GM18502 (cell line): ENCODE data around the gene ZBTB7C.

Experiments
- ATAC-seq: cut with Tn5 transposase; IDR thresholded peaks from one replicate; pipeline ENCODE4 v1.9.1; 2021; ENCODE audit warnings: mild to moderate bottlenecking; ENCODE audit not compliant: unreplicated experiment, poor library complexity

The ZBTB7C gene

DNA sequence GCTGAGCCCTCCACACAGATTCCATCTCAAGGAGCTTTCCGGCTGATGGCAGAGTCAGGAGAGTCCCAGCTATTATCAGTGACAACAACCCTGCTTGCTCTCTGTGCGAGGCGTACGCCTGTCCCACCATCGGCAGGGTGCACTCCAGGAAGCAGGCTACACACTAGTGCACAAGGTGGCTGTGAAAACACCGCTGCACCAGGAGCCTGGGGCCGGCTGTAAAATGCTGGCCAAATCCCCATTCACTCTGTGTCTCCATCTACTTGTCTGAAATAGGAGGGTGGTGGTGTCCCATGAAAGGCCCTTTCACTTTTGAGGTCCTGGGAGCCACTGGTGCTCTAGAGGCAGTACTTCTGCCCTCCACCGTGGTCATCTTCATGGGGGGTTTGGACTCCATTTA lies 295.5 kb downstream of the ZBTB7C start:
- no peak for ATAC-seq

DNA sequence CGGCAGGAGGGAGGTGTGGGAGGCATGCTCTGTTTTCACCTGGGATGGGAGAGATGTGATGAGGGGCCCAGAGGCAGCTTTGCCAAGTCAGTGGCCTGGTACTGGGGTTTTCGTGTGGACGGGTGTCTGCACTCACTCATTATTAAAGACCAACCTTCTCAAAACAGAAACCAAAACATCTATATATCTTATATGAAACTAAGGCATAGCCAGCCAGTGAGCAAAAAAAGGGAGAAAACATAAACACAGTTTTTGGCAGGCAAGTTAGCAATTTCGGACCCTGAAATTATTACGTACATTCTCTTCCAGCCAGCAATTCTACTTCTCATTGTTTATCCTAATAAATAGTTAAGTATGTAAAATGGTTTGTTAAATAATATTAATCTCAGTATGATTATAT lies 297.6 kb downstream of the ZBTB7C start:
- no peak for ATAC-seq

DNA sequence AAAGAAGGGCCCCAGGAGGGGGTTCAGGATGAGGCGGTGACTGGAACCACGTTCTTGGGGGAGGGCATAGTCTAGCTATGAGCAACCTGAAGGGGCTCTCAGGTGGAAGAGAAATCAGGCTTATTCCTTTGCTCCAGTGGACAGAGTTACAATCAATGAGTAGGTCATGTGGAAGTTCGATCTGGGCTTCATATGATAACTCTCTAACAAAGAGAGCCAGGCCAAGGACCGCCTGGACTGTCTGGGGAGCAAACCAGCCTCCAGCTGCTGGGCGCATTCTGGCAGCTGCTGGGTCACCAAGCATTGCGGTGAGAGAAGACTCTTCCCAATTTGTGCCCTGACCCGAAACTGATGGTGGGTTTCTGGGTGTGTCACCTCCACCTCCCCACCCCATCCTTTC lies 298.4 kb downstream of the ZBTB7C start:
- ATAC-seq = no peak

DNA sequence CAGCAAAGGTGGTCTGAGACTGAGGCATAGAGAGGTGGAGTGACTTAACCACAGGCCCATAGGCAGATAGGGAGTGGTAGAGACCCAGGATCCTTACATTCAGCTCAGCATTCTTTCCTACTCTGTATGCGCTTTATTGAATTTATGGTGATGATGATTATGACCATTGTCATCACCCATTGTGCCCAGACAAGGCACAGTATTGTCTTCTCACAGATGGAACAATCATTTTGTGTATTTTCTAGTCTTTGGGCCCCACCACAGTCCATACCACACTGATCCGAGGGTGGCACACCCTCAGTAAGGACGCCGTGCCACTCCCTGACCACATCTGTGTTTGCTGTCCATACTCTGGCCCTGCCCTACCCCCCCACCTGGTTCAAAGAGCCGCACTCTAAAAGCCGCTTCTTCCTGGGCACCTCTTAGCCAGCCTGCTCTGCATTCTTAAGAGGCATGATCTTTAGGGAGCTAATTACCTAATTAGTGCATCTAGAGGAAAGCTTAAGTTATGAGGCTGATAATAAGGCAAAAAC lies 299.2 kb downstream of the ZBTB7C start:
- no peak for ATAC-seq

DNA sequence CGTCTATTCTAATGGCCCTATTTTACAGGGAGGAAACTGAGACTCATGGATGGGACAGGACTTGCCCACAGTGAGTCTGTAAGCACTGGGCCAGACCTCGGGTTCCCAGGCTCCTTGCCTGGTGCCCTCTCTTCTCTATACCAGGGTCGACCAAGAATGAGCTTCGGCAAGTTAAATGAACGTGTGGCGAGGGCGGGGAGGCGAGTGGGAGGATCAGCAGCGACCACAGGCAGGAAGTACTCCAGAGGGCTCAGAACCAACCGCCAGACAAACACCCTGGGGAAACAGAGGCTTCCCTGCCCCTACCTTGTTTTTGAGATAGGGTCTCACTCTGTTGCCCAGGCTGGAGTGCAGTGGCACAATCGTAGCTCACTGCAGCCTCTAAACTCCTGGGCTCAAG lies 301.0 kb downstream of the ZBTB7C start:
- ATAC-seq = no peak

DNA sequence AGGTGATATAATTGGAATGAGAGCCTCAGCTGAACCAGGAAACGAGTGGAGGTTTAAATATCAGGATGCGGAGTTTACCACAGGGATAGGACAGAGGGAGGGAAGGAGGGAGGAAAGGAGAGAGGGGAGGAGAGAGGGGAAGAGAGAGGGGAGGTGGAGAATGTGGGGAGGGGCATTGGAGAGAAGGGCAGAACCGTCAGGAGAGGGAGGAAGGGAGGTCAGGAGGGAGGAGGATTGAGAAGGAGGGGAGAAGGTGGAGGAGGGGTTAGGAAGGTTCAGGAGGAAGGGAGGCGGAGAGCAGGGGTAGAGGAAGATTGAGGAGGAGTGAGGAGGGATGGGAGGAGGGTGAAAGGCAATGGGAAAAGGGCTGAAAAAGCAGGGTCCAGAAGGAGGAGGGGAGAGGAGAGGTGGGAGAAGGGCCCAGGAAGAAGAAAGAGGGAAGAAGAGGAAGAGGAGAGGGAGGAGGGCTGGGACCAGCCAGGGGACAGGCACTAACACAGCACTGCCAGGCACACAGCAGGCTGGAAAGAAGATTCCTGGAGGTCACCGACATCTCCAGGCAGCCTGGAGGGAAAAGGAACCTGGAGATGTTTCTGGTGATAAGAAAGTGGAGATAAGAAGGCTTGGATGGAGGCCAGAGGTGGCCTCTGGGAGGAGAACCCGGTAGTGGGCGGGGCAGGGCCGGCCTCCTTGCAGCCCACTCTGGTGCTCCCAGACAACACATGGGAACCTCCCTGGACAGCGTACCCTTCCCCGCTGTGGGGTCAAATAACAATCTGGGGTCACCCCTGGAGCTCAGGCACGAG lies 302.0 kb downstream of the ZBTB7C start:
- no peak for ATAC-seq

DNA sequence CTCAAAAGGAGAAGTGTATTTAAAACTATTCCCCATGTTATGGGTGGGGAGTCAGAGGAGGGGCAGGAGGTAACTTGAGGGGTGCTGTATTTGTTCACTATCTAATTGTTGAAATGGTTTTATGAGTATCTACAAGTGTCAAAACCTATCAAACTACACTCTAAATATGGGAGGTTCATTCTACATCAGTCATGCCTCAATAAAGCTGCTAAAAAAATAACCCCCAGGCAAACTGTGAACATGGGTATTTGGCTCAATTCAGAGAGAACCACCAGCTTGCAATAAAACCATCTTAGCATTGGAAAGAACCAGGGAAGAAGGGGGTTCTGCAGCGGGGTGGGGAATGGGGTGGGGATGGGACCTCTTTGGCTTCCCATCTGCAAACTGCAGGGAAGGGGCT lies 302.7 kb downstream of the ZBTB7C start:
- ATAC-seq = no peak

DNA sequence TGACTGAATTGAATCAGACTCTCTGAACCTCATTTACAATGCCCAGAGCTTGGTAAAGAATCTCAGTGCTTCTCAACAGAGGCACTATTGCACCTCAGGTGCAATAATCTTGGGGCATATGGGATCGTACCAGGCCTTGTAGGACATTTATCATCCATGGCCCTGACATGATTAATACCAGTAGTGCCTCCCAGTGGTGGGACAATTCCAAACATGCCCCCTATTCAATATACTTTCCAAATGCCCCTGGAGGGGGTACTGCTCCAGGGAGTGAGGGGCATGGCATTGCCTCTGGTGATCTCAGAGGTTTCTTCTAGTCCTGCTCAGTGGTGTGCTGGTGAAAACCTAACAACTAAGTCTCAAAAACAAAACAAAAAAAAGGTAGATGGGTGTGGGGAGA lies 303.9 kb downstream of the ZBTB7C start:
- no peak for ATAC-seq

DNA sequence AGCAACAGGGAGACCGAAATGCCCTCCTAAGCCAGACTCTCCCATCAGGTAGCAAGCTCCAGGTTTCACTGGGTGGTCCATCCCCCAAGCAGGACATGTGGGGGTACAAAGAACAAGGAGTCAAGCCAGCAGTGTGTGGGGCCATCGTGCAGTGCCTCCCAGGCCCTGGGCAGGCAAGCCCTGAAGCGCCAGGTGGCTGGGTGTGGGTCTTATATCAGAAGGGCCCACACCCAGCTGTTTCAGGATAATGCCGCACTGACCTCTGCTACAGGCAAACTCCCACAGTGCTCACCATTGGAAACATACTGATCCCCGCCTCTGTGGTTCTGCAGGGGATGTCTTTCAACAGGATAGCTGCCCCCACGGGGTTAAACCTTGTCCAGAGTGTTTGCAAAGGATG lies 304.5 kb downstream of the ZBTB7C start:
- no peak for ATAC-seq

GRCh38 chr18:48100651-48101165 lies 308.5 kb downstream of the ZBTB7C start:
- ATAC-seq = no peak

GRCh38 chr18:48100165-48100575 lies 309.0 kb downstream of the ZBTB7C start:
- ATAC-seq = no peak

- ATAC-seq = no peak
Observed at GRCh38 chr18:48099481-48100164, 309.6 kb downstream of the ZBTB7C start.

GRCh38 chr18:48098538-48098937 lies 310.6 kb downstream of the ZBTB7C start:
- no peak for ATAC-seq

DNA sequence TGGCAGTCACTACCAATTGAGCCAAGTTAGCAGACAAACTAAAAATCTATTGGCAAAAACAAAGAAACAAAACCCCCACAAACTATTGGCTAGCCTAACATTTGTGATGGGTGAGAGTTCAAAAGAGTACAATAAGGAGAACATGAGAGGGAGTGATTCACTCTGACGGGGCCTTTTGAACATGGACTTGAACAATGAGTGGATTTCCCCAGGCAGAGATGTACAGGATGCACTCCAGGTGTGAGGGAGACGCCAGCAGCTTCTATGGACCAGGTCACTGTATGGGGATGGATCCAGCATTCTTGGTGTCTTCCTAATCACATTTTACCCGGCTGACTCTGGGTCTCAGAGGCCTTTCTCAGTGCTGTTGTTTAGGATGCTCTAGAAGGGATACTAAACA lies 311.2 kb downstream of the ZBTB7C start:
- no peak for ATAC-seq

GRCh38 chr18:48095726-48096125 lies 313.5 kb downstream of the ZBTB7C start:
- ATAC-seq = no peak

DNA sequence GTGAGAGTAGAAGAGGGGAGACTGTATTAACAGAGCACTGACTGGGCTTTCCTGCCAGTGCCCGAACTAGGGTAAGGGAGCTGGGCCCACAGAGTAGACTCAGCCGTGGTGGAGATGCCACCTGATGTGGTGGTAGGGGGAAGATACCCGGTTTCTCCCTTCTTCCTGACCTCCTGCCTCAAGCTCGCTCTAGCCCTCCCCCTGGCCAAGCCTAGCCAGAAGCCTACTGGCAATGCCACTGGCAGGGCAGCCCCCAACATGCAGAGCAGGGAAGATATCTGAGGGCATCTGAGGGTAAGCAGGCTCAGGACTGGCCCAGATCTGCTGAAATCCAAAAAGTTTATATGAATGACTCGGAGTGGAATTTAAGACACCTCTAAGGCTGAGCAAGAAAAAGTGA lies 316.1 kb downstream of the ZBTB7C start:
- no peak for ATAC-seq

DNA sequence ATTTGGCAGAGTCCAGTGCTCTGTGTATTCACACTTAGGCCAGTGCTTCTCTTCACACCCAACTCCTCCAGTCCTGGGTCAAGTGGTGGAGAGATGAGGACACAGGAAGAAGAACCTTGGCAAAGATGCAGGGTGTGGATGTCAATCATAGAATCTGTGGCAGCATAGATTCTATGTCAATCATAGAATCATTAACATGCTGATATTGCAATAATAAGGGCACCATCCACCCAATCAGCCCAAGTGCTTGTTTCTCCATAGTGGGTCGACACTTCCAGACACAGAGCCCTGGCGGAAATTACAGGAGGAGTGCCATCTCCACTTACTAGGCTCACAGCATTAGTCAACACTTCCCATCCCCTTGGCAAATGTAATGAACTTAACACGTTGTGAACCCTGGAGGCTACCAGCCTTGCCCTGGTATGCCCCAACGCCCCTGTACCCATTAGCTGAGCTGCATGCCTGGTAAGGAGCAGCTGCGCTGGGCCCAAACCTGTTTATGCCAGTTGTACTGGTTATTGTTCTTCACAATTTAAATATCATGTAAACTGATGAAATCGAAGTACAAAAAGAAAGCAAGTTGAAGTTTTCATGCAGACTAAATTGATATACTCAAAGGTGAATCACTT lies 317.2 kb downstream of the ZBTB7C start:
- no peak for ATAC-seq

- no peak for ATAC-seq
Observed at GRCh38 chr18:48090702-48091101, 318.5 kb downstream of the ZBTB7C start.

- ATAC-seq = no peak
Observed at GRCh38 chr18:48090021-48090420, 319.2 kb downstream of the ZBTB7C start.

- ATAC-seq = no peak
Observed at GRCh38 chr18:48085781-48086487, 323.2 kb downstream of the ZBTB7C start.
